Measurements from ENCODE around the gene NDUFS7. TPM values are rescaled to one million over a fixed set of nuclear protein-coding genes. Genes with fewer than 3 reads are reported as not detected.

NDUFS7 gene
- total RNA-seq, 4 donors from 2014 or later: 77.7 to 106 (median 86.1) TPM

DNA sequence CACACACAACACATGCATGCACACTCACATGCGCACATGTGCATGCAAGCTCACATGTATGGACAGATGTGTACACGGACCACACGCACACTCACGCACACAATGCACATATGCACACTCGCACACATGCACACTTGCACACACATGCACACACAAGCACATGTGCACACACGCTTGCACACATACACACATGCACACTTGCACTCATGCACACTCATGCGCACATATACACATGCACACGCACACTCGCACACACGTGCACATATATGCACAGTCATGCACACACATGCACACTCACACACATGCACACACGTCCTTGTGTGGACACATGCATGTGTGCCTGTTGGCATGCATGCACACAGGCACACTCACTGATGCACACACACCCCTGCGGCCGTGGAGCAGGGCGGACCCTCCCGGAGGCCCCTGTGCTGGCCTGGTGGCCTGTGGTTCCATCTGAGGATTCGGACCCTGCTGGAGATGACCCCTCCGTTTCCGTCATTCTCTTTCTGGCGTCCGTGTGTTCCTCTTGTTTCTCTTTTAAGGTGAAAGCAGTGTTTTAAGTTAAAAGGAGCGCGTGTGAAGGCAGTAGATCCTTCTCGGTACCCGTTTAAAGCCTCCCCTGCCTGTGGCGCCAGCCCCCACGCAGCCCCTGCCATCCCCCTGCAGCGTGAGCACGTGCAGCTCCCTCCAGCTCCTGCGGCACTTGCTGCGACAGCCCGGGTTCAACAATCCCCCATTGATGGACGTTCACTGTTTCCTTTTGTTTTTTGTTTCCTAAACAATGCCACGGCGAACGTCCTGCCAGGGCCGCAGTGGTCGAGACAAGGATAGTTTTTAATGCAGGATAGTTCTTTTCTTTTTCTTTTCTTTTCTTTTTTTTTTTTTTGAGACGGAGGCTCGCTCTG lies 5.6 kb downstream of the NDUFS7 start:
- Histone ChIP-seq H3K27ac (no peak overlapping the region), H3K27me3 (no peaks in the 10 kb centered on the region), H3K9me3 (no peaks in the 10 kb centered on the region), H3K4me3 (no peak overlapping the region), H3K4me1 (peaks cover 0 to 39% (median 12%) of the 10 kb centered on the region in 3 donors), H3K36me3 (peaks cover 0 to 86% of the 10 kb centered on the region in 2 donors)
- no peak for TF ChIP-seq EP300 (IDR thresholded peaks at IDR 0.05)
- no peak for TF ChIP-seq POLR2AphosphoS5 (IDR thresholded peaks at IDR 0.05)
- TF ChIP-seq, protein P1, sequence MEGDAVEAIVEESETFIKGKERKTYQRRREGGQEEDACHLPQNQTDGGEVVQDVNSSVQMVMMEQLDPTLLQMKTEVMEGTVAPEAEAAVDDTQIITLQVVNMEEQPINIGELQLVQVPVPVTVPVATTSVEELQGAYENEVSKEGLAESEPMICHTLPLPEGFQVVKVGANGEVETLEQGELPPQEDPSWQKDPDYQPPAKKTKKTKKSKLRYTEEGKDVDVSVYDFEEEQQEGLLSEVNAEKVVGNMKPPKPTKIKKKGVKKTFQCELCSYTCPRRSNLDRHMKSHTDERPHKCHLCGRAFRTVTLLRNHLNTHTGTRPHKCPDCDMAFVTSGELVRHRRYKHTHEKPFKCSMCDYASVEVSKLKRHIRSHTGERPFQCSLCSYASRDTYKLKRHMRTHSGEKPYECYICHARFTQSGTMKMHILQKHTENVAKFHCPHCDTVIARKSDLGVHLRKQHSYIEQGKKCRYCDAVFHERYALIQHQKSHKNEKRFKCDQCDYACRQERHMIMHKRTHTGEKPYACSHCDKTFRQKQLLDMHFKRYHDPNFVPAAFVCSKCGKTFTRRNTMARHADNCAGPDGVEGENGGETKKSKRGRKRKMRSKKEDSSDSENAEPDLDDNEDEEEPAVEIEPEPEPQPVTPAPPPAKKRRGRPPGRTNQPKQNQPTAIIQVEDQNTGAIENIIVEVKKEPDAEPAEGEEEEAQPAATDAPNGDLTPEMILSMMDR (IDR thresholded peaks at IDR 0.05): no peak
- WGBS, 2 donors (ENCODE audit: low coverage in 1 of 2): 79 to 90% methylated on average over 15 to 34 of the region's 39 CpGs
- ATAC-seq: no peak

DNA sequence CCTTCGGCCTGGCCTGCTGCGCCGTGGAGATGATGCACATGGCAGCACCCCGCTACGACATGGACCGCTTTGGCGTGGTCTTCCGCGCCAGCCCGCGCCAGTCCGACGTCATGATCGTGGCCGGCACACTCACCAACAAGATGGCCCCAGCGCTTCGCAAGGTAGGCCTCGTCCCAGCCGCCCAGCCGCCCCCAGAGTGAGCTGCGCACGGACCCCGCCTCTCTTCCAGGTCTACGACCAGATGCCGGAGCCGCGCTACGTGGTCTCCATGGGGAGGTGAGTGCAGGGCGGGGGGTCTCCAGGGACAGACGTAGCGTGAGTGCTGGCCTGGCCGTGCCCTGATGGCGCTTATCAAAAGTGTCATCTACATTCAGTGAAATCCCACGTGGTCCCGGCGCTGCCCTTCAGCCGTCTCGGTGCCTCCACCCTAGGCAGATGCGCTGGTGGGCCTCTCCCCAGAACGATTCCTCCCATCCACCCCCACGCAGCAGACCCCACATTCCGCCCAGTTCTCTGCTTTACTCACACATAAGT lies 7.2 kb downstream of the NDUFS7 start:
- H3K27ac ChIP-seq: no peak overlapping the region
- WGBS, 2 donors (ENCODE audit: low coverage in 1 of 2): 80% methylated on average over 2 to 12 of the region's 42 CpGs
- H3K27me3 ChIP-seq: no peaks in the 10 kb centered on the region
- H3K4me3 ChIP-seq: no peak overlapping the region
- peaks cover 0 to 100% of the 10 kb centered on the region in 2 donors for H3K36me3 ChIP-seq
- no peaks in the 10 kb centered on the region for H3K9me3 ChIP-seq
- TF ChIP-seq, protein P1 (IDR thresholded peaks at IDR 0.05): no peak
- no peak for TF ChIP-seq EP300 (IDR thresholded peaks at IDR 0.05)
- TF ChIP-seq POLR2AphosphoS5 (IDR thresholded peaks at IDR 0.05): no peak
- TF ChIP-seq POLR2A (IDR thresholded peaks at IDR 0.05): no peak
- ATAC-seq: no peak
- peaks cover 0 to 39% (median 2%) of the 10 kb centered on the region in 3 donors for H3K4me1 ChIP-seq

DNA sequence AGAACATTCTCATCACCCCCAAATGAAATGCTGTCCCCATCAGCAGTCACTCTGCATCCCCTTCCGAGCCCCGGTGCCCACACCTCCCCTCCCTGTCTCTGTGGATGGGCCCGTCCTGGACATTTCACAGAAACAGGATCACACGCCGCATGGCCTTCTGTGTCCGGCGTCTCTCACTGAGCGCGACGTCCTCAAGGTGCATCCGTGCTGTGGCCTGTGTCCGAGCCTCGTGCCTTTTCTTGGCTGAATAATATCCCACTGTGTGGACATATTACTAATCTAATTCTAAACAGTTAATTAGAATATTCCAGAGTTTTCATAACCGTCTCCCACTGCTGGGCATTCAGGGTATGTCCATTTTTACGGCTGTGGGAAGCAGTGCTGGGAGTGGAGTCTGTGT lies 8.7 kb downstream of the NDUFS7 start:
- Histone ChIP-seq H3K36me3 (peaks cover 0 to 85% of the 10 kb centered on the region in 2 donors), H3K4me1 (peaks cover 0 to 32% (median 9%) of the 10 kb centered on the region in 3 donors), H3K9me3 (no peaks in the 10 kb centered on the region), H3K27ac (no peak overlapping the region), H3K4me3 (no peak overlapping the region), H3K27me3 (no peaks in the 10 kb centered on the region)
- 93 to 96% methylated on average over 13 of the region's 15 CpGs for WGBS, 2 donors (ENCODE audit: low coverage in 1 of 2)
- no peak for ATAC-seq
- TF ChIP-seq EP300 (IDR thresholded peaks at IDR 0.05) (no peak), POLR2AphosphoS5 (IDR thresholded peaks at IDR 0.05) (no peak), POLR2A (IDR thresholded peaks at IDR 0.05) (no peak)
- TF ChIP-seq, protein P1 (IDR thresholded peaks at IDR 0.05): no peak

DNA sequence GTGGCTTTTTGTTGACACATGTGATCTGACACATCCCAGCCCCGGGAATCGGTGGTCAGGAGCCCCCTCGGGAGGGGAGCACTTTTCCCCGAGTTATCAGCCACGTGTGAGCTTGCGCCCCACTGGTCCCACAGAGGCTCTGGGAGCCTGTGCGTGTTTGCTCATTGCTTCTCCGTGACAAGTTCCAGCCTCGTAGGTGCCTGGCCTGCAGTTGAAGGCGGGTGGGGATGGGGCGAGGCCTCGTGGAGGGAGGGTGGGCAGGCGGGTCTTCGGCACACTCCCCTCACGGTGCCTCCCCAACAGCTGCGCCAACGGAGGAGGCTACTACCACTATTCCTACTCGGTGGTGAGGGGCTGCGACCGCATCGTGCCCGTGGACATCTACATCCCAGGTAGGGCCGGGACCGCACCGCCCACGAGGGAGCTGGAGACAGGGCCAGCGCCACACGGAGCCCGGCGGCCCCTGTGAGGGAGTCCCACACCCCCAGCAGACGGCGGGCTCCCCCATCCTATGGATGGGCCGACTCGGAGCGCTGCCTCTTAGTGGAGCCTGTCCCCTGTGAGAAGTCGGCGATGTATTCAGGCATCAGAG lies 9.3 kb downstream of the NDUFS7 start:
- no peak for ATAC-seq
- Histone ChIP-seq H3K4me3 (no peak overlapping the region), H3K9me3 (no peaks in the 10 kb centered on the region), H3K27me3 (no peaks in the 10 kb centered on the region), H3K4me1 (peaks cover 0 to 26% (median 9%) of the 10 kb centered on the region in 3 donors), H3K36me3 (peaks cover 0 to 79% of the 10 kb centered on the region in 2 donors), H3K27ac (no peak overlapping the region)
- TF ChIP-seq POLR2A (IDR thresholded peaks at IDR 0.05): no peak
- TF ChIP-seq, protein P1 (IDR thresholded peaks at IDR 0.05): no peak
- TF ChIP-seq POLR2AphosphoS5 (IDR thresholded peaks at IDR 0.05): no peak
- no peak for TF ChIP-seq EP300 (IDR thresholded peaks at IDR 0.05)
- no CpG with 5 or more reads among the region's 37 CpGs for WGBS, 2 donors (ENCODE audit: low coverage in 1 of 2)
